HepG2 (cell line): ENCODE data around the gene ZFP1. TPM values are rescaled to one million over a fixed set of nuclear protein-coding genes. Genes with fewer than 3 reads are reported as not detected.

Experiments
- ATAC-seq: fragments of 200-7000 bp; cut with Tn5 transposase; 3 replicates; pipeline ENCODE4 v1.9.1; 2020; ENCODE audit warnings: mild to moderate bottlenecking, moderate library complexity
- BruUV-seq: library from RNA; stranded (reverse); fragments of 400-500 nt; replicated peaks from 2 replicates; lab custom pipeline; 2021; lab: Mats Ljungman, UMichigan
- CTCF ChIA-PET: fragments of 300-600 bp; formaldehyde crosslinking; extraction: SDS; loops from one replicate; lab custom pipeline; 2021; ENCODE audit warnings: low total read pairs, inconsistent platforms, low intra/inter-chr PET ratio; lab: Yijun Ruan, JAX
- POLR2A ChIA-PET: fragments of 350-600 bp; sonication (Branson Sonifier 250); formaldehyde crosslinking; loops from one replicate; lab custom pipeline; 2020; ENCODE audit warnings: antibody characterized with exemption, inconsistent platforms; lab: Yijun Ruan, JAX
- DNase-seq: peaks from one replicate; pipeline ENCODE4 v3.0.0-alpha.2; 2015; ENCODE audit warnings: low spot score
- FAIRE-seq: peaks from 3 replicates; lab custom pipeline; 2011; peaks lifted over from hg19 to GRCh38; lab: Jason Lieb, UNC
- H2AFZ ChIP-seq: one replicate; pipeline ENCODE4 v1.6.1; 2011; ENCODE audit warnings: low read length, inconsistent platforms
- H3K27ac ChIP-seq: fragments of 300-600 bp; 3 replicates; pipeline ENCODE4 v1.8.0; 2011; ENCODE audit warnings: mixed run types, mild to moderate bottlenecking, mixed read lengths, low read length, inconsistent platforms; ENCODE audit not compliant: insufficient read depth; ENCODE audit errors: extremely low read length
- H3K27me3 ChIP-seq, 2 experiments: fragments of 200-600 bp in 1 of 2; 2 replicates in 1 of 2; 3 replicates in 1 of 2; pipeline versions ENCODE4 v1.6.0 to v1.8.0; 2011; ENCODE audit warnings: low read length in 2 of 2, mild to moderate bottlenecking in 2 of 2, moderate library complexity in 2 of 2, inconsistent platforms in 1 of 2; ENCODE audit not compliant: insufficient read depth in 2 of 2, control insufficient read depth in 1 of 2
- H3K36me3 ChIP-seq, 2 experiments: fragments of 200-600 bp in 1 of 2; replicated peaks in 1 of 2; 2 replicates in 1 of 2; 3 replicates in 1 of 2; pipeline versions ENCODE4 v1.5.1 to v1.8.0; 2011; ENCODE audit warnings: low read length in 2 of 2, inconsistent platforms in 1 of 2; ENCODE audit not compliant: insufficient read depth in 2 of 2, control insufficient read depth in 1 of 2
- H3K4me1 ChIP-seq: 2 replicates; pipeline ENCODE4 v1.5.1; 2012; ENCODE audit warnings: low read length, inconsistent platforms; ENCODE audit not compliant: insufficient read depth
- H3K4me2 ChIP-seq: 2 replicates; pipeline ENCODE4 v1.6.0; 2011; ENCODE audit warnings: low read depth, low read length, inconsistent platforms
- H3K4me3 ChIP-seq, 3 experiments: fragments of 200-600 bp in 1 of 3; sonication (generic), shearing (Covaris generic) in 1 of 3; replicated peaks in 1 of 3; 2 replicates each; pipeline ENCODE4 v1.5.1; 2011 to 2016; ENCODE audit warnings: low read length in 3 of 3, inconsistent platforms in 2 of 3, low read depth in 2 of 3, mild to moderate bottlenecking in 2 of 3, control low read depth in 1 of 3, mixed read lengths in 1 of 3; ENCODE audit not compliant: insufficient read depth in 1 of 3
- H3K79me2 ChIP-seq: one replicate; pipeline ENCODE4 v1.6.1; 2011; ENCODE audit warnings: low read length, inconsistent platforms; ENCODE audit not compliant: insufficient read depth
- H3K9ac ChIP-seq: 2 replicates; pipeline ENCODE4 v1.6.0; 2011; ENCODE audit warnings: mild to moderate bottlenecking, low read depth, low read length, inconsistent platforms; ENCODE audit not compliant: insufficient read depth
- H3K9me3 ChIP-seq: 2 replicates; pipeline ENCODE4 v1.5.1; 2012; ENCODE audit warnings: mild to moderate bottlenecking, low read length
- H4K20me1 ChIP-seq: 2 replicates; pipeline ENCODE4 v1.6.0; 2011; ENCODE audit warnings: inconsistent platforms, mild to moderate bottlenecking, low read length, moderate library complexity; ENCODE audit not compliant: insufficient read depth
- ARID4A ChIP-seq: sonication (generic); formaldehyde crosslinking; IDR thresholded peaks from 2 replicates; pipeline ENCODE4 v1.5.0; 2020; ENCODE audit warnings: mild to moderate bottlenecking, missing genetic modification reagents, borderline replicate concordance
- EEA1 ChIP-seq: sonication (generic); formaldehyde crosslinking; IDR thresholded peaks from 2 replicates; pipeline ENCODE4 v1.5.1; 2020; ENCODE audit warnings: mild to moderate bottlenecking, missing genetic modification reagents, borderline replicate concordance
- HNF4G ChIP-seq, 2 experiments: sonication (generic) in 1 of 2; formaldehyde crosslinking in 1 of 2; IDR thresholded peaks; 2 replicates each; pipeline versions ENCODE4 v1.4.0 to v1.6.1; 2011 to 2020; ENCODE audit warnings: borderline replicate concordance in 2 of 2, low read depth in 2 of 2, mild to moderate bottlenecking in 2 of 2, low read length in 1 of 2, missing genetic modification reagents in 1 of 2, moderate library complexity in 1 of 2
- IRX3 ChIP-seq: sonication (generic); formaldehyde crosslinking; IDR thresholded peaks from 2 replicates; pipeline ENCODE4 v1.8.1; 2023; ENCODE audit warnings: mild to moderate bottlenecking, low read depth, missing genetic modification reagents, borderline replicate concordance
- MAX ChIP-seq: IDR thresholded peaks from 2 replicates; pipeline ENCODE4 v1.6.1; 2012; ENCODE audit warnings: inconsistent platforms
- MXD4 ChIP-seq: IDR thresholded peaks from 2 replicates; pipeline ENCODE4 v1.6.1; 2016; ENCODE audit warnings: mild to moderate bottlenecking, missing biosample characterization, missing genetic modification reagents
- NFE2L1 ChIP-seq: sonication (generic); formaldehyde crosslinking; IDR thresholded peaks from 2 replicates; pipeline ENCODE4 v1.4.0; 2020; ENCODE audit warnings: missing genetic modification reagents, mild to moderate bottlenecking, borderline replicate concordance
- RXRB ChIP-seq: IDR thresholded peaks from 2 replicates; pipeline ENCODE4 v1.6.1; 2016; ENCODE audit warnings: borderline replicate concordance, missing genetic modification reagents, missing compliant biosample characterization
- SMAD1 ChIP-seq: sonication (generic); formaldehyde crosslinking; IDR thresholded peaks from 2 replicates; pipeline ENCODE4 v1.4.0; 2020; ENCODE audit warnings: missing genetic modification reagents, low read depth, mild to moderate bottlenecking, borderline replicate concordance
- SNAI1 ChIP-seq: sonication (generic); formaldehyde crosslinking; IDR thresholded peaks from 2 replicates; pipeline ENCODE4 v1.5.0; 2020; ENCODE audit warnings: mild to moderate bottlenecking, missing genetic modification reagents, borderline replicate concordance
- ZBTB25 ChIP-seq: IDR thresholded peaks from 2 replicates; pipeline ENCODE4 v1.6.1; 2018; ENCODE audit warnings: missing genetic modification reagents
- ZBTB43 ChIP-seq: sonication (generic); formaldehyde crosslinking; conservative IDR thresholded peaks from 2 replicates; pipeline ENCODE4 v1.4.0; 2020; ENCODE audit warnings: missing genetic modification reagents
- ZEB1 ChIP-seq: IDR thresholded peaks from 2 replicates; pipeline ENCODE4 v1.6.1; 2012; ENCODE audit warnings: mild to moderate bottlenecking, low read depth, inconsistent platforms; ENCODE audit not compliant: insufficient replicate concordance
- ZNF317 ChIP-seq: sonication (generic); formaldehyde crosslinking; IDR thresholded peaks from 2 replicates; pipeline ENCODE4 v1.5.0; 2020; ENCODE audit warnings: mild to moderate bottlenecking, missing genetic modification reagents
- ZNF766 ChIP-seq: sonication (generic); formaldehyde crosslinking; IDR thresholded peaks from 2 replicates; pipeline ENCODE4 v1.5.0; 2020; ENCODE audit warnings: missing genetic modification reagents, borderline replicate concordance
- WGBS: methylation state at CpG from one replicate; pipeline ENCODE4 v1.1.6; 2017; ENCODE audit warnings: low lambda C conversion rate; 5-methylcytosine and 5-hydroxymethylcytosine counted together
- in situ Hi-C: cut with HindIII; loops from 2 replicates; pipeline ENCODE4 v1.10.0; 2017; ENCODE audit warnings: low pct_unique_long_range_greater_than_20kb; ENCODE audit not compliant: extremely low pct_ligation_motif_present
- intact Hi-C: fragments of 100-400 bp; cut with micrococcal nuclease; formaldehyde crosslinking; loops from one replicate; pipeline ENCODE4 v1.10.0; 2022; ENCODE audit not compliant: unreplicated experiment
- polyA plus RNA-seq, 8 experiments: library from polyadenylated mRNA; depleted of rRNA in 3 of 8; stranded (reverse) in 7 of 8; unstranded in 1 of 8; fragments of >200 nt; fragmentation: Illumina TruSeq in 4 of 8; extraction: Trizol in 4 of 8; gene quantifications; 2 replicates each; pipeline versions ENCODE4 v1.2.1 to v1.2.3, GENCODE V29; 2011 to 2016; ENCODE audit warnings: low read depth in 4 of 8, missing spikeins in 1 of 8, mixed read lengths in 1 of 8; ENCODE audit not compliant: insufficient read depth in 1 of 8
- total RNA-seq, 5 experiments: library from RNA; depleted of rRNA; stranded (reverse); fragments of >200 nt; fragmentation: Illumina TruSeq; extraction: Trizol; gene quantifications; 2 replicates each; pipeline ENCODE4 v1.2.3, GENCODE V29; 2016; ENCODE audit warnings: low read depth in 1 of 5

Gene ZFP1
- total and polyA plus RNA-seq, 2 of the 13 experiments (the other 11 are each of a cell fraction or from before 2014, with no cell fraction given): 8.3 to 14.0 TPM

GRCh38 chr16:75130150-75130771 is 18.1 kb upstream of the ZFP1 start (continued):
- TF ChIP-seq ZEB1 (peak; percentile 30), ZNF317 (CRISPR knock-in tag) (peak; percentile 17; the same call in 1 of the 2 replicates), MXD4 (0 out of 2 replicates have a peak, but pooled peaks have one; percentile 11), ARID4A (CRISPR knock-in tag) (0 out of 2 replicates have a peak, but pooled peaks have one; percentile 25), IRX3 (CRISPR knock-in tag) (no peak), EEA1 (CRISPR knock-in tag) (no peak), RXRB (CRISPR knock-in tag) (no peak)

- ATAC-seq: no peak
- Histone ChIP-seq H3K79me2 (no peaks in the 10 kb centered on the region), H3K4me1 (peaks cover 42% of the 10 kb centered on the region), H3K36me3 (peaks cover 4 to 15% of the 10 kb centered on the region in 2 experiments; a peak in 3 of 5 replicates), H4K20me1 (no peaks in the 10 kb centered on the region), H3K4me3 (no peak overlapping the region), H2AFZ (no peak overlapping the region), H3K9me3 (peaks cover 9% of the 10 kb centered on the region), H3K9ac (no peak overlapping the region), H3K27ac (peak overlapping the region; percentile 76), H3K4me2 (no peak overlapping the region), H3K27me3 (no peaks in the 10 kb centered on the region)
- BruUV-seq: no TSS peak
- CTCF ChIA-PET: no interaction called here
- no peak for FAIRE-seq
- in situ Hi-C loops (no loop called here), intact Hi-C loops (no loop called here)
- POLR2A ChIA-PET: interaction anchor here (1.6 to 2.0 kb wide), 3 partner anchors 15 to 139 kb away, joined by 4 to 8 read pairs (median 6); partner anchors contain the start of gene LDHD
- WGBS: 88% methylated on average over 7 of the region's 7 CpGs
- DNase-seq: no peak
- no peak for TF ChIP-seq HNF4G (IDR thresholded peaks at IDR 0.05; ENCODE audit: borderline replicate concordance, low read depth, low read length)
- no peak for TF ChIP-seq HNF4G (CRISPR knock-in tag; IDR thresholded peaks at IDR 0.05; ENCODE audit: borderline replicate concordance, low read depth)
- no peak for TF ChIP-seq ZBTB43 (CRISPR knock-in tag)
- TF ChIP-seq ZBTB25 (CRISPR knock-in tag): no peak
- no peak for TF ChIP-seq NFE2L1
- TF ChIP-seq MAX: no peak
- 0 out of 2 replicates have a peak, but pooled peaks have one; percentile 31 for TF ChIP-seq SMAD1 (CRISPR knock-in tag)
- TF ChIP-seq ZNF766 (CRISPR knock-in tag): no peak
- TF ChIP-seq SNAI1 (CRISPR knock-in tag): no peak
These were observed 17.2 kb upstream of the ZFP1 start for GRCh38 chr16:75131081-75131480.
